GM10847 (cell line): ENCODE data around the gene CAPZA2.
A peak's percentile ranks its signal among the peaks of the same experiment; 100 is the strongest.

Experiments used
- POLR2A ChIP-seq: IDR thresholded peaks from 2 replicates; pipeline ENCODE4 v1.6.1; 2011; ENCODE audit not compliant: insufficient read length; ENCODE audit errors: extremely low read depth

CAPZA2 gene

DNA sequence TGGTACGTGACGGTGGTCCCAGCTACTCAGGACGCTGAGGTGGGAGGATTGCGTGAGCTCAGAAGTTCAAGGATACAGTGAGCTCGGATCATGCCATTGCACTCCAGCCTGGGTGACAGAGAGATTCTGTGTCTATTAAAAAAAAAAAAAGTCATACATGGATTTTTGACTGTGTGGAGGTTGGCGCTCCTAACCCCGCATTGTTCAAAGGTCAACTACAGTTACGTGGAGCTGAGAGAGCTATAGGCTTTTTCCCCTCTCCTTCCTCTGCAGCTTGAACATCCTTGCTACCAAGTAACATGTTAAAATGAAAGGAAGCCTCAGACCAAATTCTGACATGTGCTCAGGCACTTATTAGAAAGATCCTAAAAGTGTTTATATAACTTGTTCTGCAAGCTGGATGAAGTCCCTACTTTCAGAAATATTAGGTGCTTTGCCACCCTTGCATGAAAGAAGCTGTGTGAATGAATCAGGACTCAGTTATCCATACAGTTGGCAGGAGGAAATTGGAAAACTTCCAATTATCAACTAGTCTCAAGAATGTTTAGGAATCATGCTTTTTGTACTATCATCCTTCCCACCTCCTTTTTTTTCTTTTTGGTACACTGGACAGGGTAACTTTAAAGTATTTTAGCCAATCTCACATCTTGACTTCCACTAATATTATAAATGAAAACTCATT lies 78.4 kb downstream of the CAPZA2 start:
- no peak for TF ChIP-seq POLR2A

- no peak for TF ChIP-seq POLR2A
These were observed 80.1 kb downstream of the CAPZA2 start for GRCh38 chr7:116942504-116942903.

DNA sequence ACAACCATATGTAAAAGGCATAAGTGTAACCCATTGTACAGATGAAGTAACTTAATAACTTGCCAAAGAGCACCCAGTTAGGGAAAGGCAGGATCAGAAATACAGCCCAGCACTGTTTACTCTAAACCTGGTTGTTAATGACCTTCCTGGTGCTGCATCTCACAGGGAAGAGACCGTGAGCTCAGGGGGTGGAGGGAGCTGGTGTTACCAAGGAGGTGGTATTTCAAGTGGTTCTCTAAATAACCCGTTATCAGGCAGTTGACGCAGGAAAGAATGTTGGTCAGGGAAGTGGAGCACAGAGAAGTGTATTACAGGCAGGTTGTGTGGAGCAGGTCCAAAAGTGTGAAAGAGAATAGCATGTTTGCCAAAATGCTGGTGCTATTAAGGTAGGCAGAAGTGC lies 86.5 kb downstream of the CAPZA2 start:
- no peak for TF ChIP-seq POLR2A

GRCh38 chr7:116949941-116950801 lies 87.8 kb downstream of the CAPZA2 start:
- no peak for TF ChIP-seq POLR2A

DNA sequence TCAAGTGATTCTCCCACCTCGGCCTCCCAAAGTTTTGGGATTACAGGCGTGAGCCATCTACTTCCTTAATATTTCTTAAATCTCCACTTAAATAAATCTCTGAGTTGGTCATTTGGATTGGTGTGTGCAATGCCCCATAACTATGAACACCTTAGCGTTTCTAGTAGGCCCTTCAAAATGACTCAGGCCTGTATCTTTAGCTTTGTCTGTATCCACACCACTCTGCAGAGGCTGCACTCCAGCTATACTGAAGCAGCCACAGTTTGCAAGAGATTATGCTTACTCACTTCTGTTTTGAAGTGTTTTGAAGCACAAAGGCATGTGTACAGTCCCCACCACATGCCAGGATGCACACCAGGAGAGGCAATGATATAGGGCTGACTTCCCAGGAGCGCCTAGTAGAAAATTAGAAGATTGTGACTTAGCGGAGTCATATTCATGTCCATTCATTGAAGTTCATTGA lies 88.5 kb downstream of the CAPZA2 start:
- no peak for TF ChIP-seq POLR2A

DNA sequence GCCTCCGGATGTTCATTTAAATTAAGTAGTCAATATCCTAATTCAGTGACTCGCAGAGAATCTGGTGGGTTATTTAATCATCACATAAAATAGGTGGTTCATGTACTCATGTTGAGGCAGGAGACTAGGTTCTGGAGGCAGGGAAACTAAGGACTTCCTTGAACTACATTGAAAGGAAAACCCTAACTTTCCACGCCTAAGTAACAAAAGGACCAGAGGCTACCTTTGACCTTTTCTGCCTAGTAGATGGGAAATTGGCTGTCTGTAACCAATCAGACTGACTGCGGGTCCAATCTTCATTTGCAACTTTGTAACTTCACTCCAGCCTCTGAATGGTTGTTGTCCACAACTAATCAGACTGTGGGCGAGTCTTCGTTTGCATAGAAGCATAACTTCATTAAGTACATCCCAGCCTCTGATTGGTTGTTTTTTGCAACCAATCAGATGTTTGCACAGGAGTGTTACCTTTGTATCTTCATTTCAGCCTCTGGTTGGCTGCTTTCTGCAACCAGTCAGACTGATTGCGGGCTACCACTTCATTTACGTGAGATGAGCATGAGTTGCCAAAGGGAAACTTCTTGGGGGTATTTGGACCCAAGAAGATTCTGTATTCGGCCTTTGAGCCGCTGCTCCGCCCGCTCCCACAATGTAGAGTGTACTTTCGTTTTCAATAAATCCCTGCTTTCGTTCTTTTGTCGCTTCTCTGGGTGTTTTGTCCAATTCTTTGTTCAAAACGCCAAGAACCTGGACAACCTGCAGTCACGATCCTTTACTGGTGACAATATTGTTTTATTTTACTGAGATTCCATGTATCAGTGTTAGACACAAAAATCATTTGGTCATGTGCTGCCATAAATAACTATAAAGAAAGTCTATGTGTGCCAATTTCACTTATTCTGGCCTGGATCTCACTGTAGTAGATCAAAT lies 89.2 kb downstream of the CAPZA2 start:
- TF ChIP-seq POLR2A = no peak

DNA sequence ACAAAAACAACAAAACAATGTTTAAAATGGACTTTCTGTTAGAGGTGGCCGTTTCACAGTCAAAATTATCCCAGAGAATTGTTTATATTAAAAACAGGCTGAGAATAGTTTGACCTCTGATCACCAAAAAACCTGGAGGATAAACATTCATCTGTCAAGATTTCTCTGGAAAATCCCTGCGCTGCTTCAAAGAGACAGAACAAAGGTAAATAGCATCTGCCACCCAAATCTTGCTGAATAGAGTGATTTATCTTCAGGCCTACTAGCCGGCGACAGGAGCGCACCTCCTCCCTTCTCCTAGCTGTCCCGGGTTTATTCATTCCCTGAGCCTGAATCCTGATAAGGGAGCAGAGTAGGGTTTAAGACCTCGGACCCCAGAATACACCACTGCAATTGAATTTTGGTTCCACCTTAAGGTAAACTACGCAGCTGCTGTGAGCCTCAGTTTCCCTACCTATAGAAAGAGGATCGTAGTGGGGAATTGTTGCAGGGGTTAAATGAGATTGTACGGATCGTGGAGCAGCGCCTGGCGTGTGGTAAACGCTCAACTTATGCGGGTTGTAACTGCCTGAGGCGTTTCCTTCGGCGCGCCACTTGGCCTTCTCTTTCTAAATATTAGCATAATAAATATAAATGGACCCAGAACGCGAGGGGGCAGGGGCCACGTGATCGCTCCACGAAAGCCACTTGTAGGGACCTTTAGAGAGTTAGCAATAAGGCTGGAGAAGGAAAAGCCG lies 90.4 kb downstream of the CAPZA2 start:
- no peak for TF ChIP-seq POLR2A

- TF ChIP-seq POLR2A = peak; percentile 19
These were observed 91.1 kb downstream of the CAPZA2 start, which contains the start of gene ST7 for GRCh38 chr7:116953372-116953905. Gene ST7, plus strand, starts transcription at chr7:116953501. Its CDS starts 40 bp downstream, at chr7:116953541.

DNA sequence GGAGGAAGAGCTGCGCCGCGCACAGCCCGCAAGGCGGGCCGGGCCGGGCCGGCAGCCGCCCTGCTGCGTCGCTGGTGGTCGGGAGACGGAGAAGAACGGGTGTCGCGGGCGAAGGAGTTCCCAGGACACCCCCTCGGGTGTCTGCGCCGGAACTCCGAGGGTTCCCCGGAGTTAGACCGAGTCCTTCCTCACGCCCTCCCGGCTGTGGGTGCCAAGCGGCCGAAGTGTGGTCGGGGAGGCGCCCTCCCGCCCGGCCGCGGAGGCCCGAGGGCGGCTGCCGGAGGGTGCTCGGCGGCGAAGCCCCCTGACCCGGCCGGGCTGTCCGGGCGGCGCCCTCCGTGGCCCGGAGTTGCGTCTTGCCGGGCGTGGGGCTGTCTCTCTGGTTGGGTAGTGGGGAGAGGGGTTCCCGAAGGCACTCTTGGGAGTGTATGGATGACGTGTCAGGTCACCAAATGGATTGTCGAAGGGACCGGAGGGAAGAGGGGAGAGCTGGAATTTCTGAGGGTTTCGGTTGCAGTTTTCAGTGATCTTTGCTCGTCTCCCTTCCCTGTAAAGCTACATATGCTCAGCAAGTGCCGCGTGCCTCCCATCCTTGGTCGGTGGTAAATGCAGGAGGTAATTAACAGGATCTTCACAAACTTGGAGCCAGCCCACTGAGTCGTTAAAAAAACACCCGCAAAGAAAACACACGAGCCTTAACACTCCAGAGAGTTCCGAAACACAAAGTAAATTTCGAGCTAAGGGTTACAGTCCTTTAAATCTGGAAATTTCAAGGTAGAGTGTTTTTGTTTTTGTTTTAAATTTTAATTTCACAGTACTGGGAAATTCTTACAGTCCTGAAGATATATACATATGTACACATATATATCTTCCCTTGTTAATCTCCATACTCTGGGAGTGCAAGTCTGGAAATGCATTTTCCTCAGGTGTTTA lies 91.8 kb downstream of the CAPZA2 start:
- TF ChIP-seq POLR2A = no peak

GRCh38 chr7:116955340-116955739 lies 93.0 kb downstream of the CAPZA2 start:
- no peak for TF ChIP-seq POLR2A

- TF ChIP-seq POLR2A = no peak
These were observed 93.6 kb downstream of the CAPZA2 start for GRCh38 chr7:116955801-116956476.

GRCh38 chr7:116956477-116956804 lies 94.1 kb downstream of the CAPZA2 start:
- TF ChIP-seq POLR2A = no peak

DNA sequence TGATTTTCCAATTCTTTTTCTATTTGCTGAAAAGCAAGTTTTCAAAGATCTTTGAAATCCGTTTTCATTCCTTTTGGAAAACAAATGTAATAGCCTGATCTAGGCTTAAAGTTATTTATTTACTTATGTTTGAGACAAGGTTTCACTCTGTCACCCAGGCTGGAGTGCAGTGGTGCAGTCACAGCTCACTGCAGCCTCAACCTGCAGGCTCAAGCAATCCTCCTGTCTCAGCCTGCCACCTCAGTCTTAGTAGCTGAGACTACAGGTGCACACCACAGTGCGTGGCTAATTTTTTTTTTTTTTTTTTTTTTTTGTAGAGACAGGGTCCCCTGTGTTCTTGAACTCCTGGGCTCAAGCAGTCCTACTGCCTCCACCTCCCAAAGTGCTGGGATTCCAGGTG lies 95.5 kb downstream of the CAPZA2 start:
- no peak for TF ChIP-seq POLR2A

DNA sequence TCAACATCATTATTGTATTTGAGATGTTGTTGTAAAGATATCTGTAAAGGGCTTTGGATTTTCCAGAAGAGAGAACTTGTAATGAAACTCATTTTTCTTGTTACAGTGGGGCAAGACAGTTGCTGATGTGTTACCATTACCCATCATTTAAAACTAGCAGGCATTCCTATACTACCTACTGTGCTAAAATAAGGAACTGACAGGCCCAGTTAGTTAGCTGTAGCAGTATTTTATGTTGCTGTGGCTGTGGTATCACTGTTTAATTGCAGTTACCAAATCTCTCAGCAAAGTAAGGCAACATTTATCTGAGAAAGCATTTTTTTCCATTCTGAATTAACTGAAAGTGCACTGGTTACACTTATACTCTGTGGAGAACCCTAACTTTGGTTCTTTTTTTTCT lies 100.8 kb downstream of the CAPZA2 start:
- TF ChIP-seq POLR2A = no peak
